Hippocampal formation (tissue), 2 donors: ENCODE data around the gene LOXL3.
"Not testable (repeated sequence)": the region's sequence is repeated elsewhere in the genome, so short reads cannot be mapped to it uniquely, and the experiment has no call there.

ENCODE experiments used
- DNase-seq, 2 donors: peaks; one replicate each; lab custom pipeline; 2025; lab: John Stamatoyannopoulos, UW

The LOXL3 gene

DNA sequence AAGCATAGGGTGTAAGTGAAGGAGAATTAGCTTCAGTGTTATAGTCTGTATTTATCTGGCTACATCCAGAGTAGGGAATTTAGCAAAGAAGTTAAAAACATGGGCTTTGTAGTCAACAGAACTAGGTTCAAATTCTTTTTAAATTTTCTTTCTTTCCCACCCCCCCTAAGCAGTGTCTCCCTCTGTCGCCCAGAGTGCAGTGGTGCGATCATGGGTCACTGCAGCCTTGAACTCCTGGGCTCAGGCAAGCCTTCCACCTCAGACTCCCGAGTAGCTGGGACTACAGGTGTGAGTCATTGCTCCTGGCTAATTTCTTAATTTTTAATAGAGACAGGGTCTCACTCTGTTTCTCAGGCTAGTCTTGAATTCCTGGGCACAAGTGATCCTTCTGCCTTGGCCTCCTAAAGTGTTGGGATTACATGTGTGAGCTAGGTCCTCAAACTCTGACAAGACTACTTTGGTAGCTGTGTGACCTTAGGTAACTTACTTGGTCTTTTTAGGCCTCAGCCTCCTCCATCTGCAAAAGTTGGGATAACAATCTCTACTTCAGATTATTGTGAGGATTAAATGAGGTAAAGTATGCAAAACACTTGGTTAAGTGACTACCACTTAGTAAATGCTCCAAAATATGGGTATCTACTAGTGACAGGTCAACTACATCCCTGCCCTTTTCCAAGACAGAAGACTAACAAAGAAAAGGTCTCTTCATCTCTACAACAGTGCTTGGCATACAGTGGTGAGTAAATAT lies 18.6 kb upstream of the LOXL3 start:
- no peak for DNase-seq

- DNase-seq = no peak
These were observed 17.3 kb upstream of the LOXL3 start for GRCh38 chr2:74571058-74571457.

DNA sequence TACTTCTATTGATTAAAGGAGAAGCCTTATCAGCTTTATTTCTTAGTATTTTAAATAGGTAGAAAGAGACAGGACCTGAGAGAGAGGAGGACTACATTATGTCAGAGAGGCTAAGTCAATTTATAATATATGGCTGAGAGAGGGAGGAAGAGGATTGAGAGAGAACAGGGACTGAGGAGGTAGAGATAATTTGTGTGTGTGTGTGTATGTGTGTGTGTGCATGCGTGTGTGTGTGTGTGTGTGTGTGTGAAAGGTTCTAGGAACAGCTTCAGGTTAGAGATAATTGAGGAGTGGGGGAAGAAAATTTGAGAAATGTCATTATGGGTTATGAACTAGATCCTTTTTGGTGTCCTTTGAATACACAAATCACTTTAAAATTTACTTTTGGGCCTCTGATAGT lies 15.9 kb upstream of the LOXL3 start:
- no peak for DNase-seq

GRCh38 chr2:74567881-74568280 lies 14.1 kb upstream of the LOXL3 start:
- no peak for DNase-seq

- no peak for DNase-seq
These were observed 13.0 kb upstream of the LOXL3 start for GRCh38 chr2:74566754-74567085.

DNA sequence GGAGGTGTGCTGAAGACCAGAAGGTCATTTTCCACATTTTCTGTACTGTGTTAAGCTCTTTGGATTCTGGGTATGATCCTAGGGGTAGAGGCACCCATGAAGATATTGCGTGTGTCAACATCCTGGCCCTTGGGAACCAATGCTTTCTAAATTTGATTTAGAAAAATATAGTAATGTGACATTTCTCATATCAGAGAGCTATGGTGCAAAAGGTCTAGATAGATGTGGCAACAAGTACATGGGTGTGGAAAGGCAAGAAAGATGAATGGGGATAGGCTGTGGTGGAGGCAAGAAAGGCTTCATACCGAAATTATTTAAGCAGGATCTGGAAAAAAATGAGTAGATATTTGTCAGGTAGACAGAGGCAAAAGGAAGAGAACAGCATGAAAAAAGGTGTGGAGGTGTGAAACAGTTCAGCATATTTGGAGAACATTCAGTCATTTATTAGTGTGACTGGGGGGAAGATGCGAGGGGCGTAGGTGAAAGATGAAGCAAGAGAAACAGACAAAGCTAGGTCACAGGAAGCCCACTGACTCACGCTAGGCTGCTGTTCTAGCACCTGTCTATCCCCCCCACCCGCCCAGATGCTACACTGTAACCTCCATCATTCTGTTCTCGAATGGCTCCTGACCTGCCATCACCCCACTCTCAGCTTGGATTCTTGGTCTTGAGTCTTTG lies 12.5 kb upstream of the LOXL3 start:
- DNase-seq = no peak

DNA sequence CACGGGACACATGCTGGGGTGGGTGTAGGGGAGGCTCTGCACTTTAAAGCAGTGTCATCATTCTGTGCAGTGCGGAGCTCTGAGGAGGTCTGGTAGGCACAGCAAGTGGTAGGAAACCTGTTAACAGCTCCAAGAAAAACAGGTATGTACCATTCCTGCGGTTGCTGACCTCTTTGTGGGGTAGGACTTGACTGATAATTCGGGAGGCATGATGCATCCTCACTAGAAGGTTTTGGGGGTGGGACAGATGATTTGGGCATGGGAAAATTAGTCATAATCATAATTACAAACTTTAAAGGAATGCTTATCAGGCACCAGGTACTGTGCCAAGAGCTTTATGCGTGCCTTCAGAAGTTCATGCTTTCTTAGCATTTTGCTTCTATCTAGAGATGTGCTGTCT lies 10.5 kb upstream of the LOXL3 start:
- no peak for DNase-seq

GRCh38 chr2:74562126-74562775 lies 8.5 kb upstream of the LOXL3 start:
- DNase-seq = no peak

- not testable (repeated sequence) for DNase-seq
These were observed 7.3 kb upstream of the LOXL3 start for GRCh38 chr2:74561022-74561421.

GRCh38 chr2:74560591-74560990 lies 6.8 kb upstream of the LOXL3 start:
- DNase-seq = no peak

DNA sequence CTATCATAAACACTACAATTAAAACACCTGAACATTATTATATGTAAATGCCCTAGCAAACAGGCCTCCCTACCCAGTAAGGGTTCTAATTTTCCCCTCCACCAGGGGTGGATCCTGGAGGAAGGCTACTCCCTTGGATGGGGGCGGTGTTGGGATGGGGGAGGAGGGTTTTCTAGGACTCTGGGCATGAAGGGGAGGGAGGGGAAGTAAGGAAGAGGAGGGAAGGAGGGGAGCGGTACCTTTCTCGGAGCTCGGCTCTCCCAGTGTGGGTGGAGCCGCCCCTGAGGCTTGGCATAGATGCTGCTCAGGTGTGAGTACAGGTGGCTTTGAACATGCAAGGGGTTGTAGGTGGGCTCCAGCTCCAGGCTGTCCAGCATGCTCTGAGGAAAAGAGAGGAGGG lies 6.2 kb upstream of the LOXL3 start:
- DNase-seq = no peak

DNA sequence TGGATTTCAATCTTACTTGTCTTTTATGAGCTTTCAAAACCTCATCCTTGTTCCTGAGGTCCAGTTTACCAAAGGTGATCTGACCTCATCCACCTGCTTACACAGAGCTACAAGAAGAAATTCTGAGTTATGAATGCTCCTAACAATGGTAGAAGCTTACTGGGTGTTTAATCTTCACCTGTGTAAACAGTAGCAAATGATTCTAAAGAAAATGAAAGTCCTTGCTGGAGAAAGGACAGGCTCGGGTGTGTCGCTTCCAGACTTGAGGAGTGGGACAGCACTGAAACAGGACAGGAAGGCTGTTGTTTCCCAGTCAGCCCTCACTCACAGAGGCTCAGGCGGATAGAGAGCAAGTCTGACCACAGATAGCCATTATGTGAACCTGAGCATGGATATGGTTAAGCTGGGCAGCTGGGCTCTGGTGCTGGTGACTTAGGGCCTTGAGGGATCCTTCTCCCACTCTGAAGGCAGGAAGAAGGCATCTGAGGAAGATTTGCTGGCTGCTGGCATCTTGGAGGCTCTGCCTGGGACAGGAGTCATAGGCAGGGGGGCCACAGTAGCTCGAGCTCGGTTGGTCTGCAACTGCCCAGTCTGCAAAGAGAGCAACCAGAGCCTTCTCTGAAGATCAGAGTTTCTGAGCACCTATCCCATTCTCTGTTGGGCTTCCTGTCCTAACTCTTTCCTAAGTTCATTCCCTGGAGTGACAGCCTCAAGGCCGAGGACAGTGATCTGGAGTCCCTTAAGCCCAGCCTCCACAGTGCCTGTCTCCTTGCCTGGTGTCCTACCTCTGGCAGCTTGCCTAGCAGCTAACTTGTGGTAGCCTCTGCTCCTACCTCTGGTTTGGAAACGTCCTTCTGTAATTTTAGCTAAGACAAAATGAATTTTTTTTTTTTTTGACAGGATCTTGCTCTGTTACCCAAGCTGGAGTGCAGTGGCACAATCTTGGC lies 4.8 kb upstream of the LOXL3 start:
- DNase-seq = no peak

DNA sequence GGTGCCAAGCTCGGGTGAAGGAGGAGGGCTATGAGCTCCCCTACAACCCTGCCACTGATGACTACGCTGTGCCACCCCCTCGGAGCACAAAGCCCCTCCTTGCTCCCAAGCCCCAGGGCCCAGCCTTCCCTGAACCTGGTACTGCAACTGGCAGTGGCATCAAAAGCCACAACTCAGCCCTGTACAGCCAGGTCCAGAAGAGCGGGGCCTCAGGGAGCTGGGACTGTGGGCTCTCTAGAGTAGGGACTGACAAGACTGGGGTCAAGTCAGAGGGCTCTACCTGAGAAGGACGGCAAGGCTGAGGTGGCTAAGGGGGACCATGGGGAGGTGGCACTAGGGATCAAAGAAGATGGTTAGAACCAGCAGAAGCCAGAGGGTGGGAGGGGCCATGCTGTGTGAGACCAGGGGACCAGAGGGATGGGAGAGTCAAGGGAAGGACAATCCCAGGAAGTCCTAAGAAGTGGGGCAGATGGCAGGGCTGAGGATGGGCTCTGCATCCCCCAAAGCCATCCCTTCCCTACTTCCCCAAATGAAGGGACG lies 3.2 kb upstream of the LOXL3 start:
- no peak for DNase-seq

GRCh38 chr2:74556159-74556558 lies 2.4 kb upstream of the LOXL3 start:
- DNase-seq = no peak

GRCh38 chr2:74555610-74556103 lies 1.9 kb upstream of the LOXL3 start:
- no peak for DNase-seq

DNA sequence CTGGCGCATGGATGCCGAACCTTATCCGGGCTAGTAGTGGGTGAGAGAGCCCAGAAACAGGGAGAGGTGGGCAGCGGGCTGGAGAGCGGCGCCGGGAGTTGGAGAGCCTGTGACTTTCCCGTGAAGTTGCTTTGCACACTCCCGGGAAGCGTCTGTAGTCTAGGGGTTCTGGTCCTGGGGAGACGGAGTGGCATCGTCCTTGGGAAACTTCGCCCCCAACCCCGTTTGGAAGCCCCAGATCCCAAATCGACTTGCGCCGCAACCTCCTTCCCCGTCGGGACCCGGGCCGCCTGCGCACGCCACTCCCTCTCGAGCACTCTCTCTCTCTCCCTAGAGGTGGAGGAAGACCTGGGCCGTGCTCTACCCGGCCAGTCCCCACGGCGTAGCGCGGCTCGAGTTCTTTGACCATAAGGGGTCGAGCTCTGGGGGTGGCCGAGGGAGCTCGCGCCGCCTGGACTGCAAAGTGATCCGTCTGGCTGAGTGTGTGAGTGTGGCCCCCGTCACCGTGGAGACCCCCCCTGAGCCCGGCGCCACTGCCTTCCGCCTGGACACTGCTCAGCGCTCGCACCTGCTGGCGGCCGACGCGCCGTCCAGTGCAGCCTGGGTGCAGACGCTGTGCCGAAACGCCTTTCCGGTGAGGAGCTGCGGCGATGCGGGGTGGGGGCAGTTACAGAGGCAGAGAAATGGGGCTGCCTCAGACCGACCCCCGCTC lies 1.2 kb upstream of the LOXL3 start:
- no peak for DNase-seq

GRCh38 chr2:74552914-74553811 lies 579 bp downstream of the LOXL3 start:
- no peak for DNase-seq

DNA sequence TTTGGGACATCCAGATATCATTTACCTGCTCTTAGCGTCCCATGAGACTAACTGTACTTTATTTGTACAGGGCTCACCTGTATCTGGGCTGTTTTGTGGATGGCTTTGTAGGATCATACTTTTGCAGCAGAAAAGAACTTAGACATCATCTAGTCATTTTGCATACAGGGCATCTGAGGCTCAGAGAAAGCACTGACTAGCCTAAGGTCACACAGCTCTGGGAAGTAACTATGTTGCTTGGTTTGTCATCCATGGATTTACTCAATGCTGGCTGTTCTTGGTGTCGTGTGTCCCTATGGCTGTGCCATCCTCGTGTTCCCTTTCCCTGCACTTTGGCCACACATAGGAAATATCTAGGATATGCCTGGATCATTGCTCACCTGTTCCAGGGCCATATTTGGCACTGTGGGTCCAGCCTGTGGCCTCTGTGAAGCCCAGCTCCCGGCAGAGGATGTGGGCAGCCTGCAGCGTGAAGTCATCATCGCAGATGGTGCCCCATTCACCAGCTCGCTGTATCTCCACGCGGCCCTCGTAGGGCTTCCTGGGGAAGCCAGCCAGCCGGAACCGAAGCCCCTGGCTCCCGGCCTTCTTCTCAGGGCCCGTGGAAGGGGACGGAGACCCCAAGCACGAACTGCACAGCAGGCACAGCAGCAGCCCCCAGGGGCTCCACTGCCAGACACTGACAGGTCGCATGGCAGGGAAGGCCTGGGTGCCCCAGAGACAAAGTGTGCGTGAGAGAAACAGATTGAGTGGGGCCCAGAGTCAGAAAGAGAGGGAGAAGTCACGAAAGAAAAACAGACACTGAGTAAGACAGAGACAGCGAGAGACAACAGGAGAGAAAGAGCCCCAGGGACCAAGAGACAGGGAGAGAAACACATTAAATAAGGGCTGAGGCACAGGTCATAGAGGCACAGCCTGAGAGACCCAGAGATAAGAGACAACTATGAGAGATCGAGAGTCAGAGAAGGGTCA lies 1.5 kb downstream of the LOXL3 start:
- DNase-seq = no peak

GRCh38 chr2:74551530-74551929 lies 2.2 kb downstream of the LOXL3 start:
- no peak for DNase-seq
